GM12878 (cell line): ENCODE data around the gene PTGS1. TPM values are rescaled to one million over a fixed set of nuclear protein-coding genes. Genes with fewer than 3 reads are reported as not detected.

ENCODE experiments used
- ATAC-seq: fragments of 200-7000 bp; cut with Tn5 transposase; 3 replicates; pipeline ENCODE4 v1.9.1; 2020; ENCODE audit warnings: mild to moderate bottlenecking, moderate library complexity
- BruUV-seq: library from RNA; stranded (reverse); fragments of 400-500 nt; replicated peaks from 2 replicates; lab custom pipeline; 2021; lab: Mats Ljungman, UMichigan
- CTCF ChIA-PET: fragments of 300-600 bp; sonication (Branson Sonifier 250); formaldehyde crosslinking; extraction: SDS; loops from one replicate; lab custom pipeline; 2021; ENCODE audit warnings: inconsistent platforms; lab: Yijun Ruan, JAX
- POLR2A ChIA-PET: fragments of 350-600 bp; formaldehyde crosslinking; extraction: SDS; loops from one replicate; lab custom pipeline; 2021; ENCODE audit warnings: inconsistent platforms; lab: Charles Lee
- RAD21 ChIA-PET: fragments of 300-600 bp; sonication (Branson Sonifier 250); formaldehyde crosslinking; loops from one replicate; lab custom pipeline; 2023; ENCODE audit warnings: antibody characterized with exemption; ENCODE audit not compliant: unreplicated experiment; lab: Charles Lee
- SMC1A ChIA-PET: fragments of 300-600 bp; sonication (Branson Sonifier 250); formaldehyde crosslinking; loops from one replicate; lab custom pipeline; 2023; ENCODE audit not compliant: unreplicated experiment, uncharacterized antibody; lab: Charles Lee
- DNase-seq: peaks from one replicate; pipeline ENCODE4 v3.0.0-alpha.2; 2011; ENCODE audit warnings: low read depth, low spot score
- FAIRE-seq: peaks from 3 replicates; lab custom pipeline; 2011; peaks lifted over from hg19 to GRCh38; lab: Jason Lieb, UNC
- H2AFZ ChIP-seq: 2 replicates; pipeline ENCODE4 v1.6.0; 2011; ENCODE audit warnings: low read depth, low read length, control low read depth; ENCODE audit not compliant: control insufficient read depth
- H3K27ac ChIP-seq: 2 replicates; pipeline ENCODE4 v1.5.1; 2011; ENCODE audit warnings: control low read depth; ENCODE audit not compliant: control insufficient read depth, insufficient read depth
- H3K27me3 ChIP-seq, 2 experiments: replicated peaks in 1 of 2; 2 replicates each; pipeline versions ENCODE4 v1.6.0 to v1.6.1; 2011; ENCODE audit warnings: low read length in 1 of 2; ENCODE audit not compliant: control insufficient read depth in 2 of 2, insufficient read depth in 2 of 2
- H3K36me3 ChIP-seq, 2 experiments: 2 replicates each; pipeline ENCODE4 v1.5.1; 2011; ENCODE audit warnings: low read length in 1 of 2; ENCODE audit not compliant: control insufficient read depth in 2 of 2, insufficient read depth in 2 of 2
- H3K4me1 ChIP-seq: 2 replicates; pipeline ENCODE4 v1.6.1; 2011; ENCODE audit warnings: mild to moderate bottlenecking, low read length, moderate library complexity, mixed read lengths; ENCODE audit not compliant: control insufficient read depth, insufficient read depth
- H3K4me2 ChIP-seq: 2 replicates; pipeline ENCODE4 v1.6.0; 2011; ENCODE audit warnings: control low read depth; ENCODE audit not compliant: control insufficient read depth, insufficient read depth
- H3K4me3 ChIP-seq: fragments of 200-600 bp; sonication (generic); 2 replicates; pipeline ENCODE4 v1.5.1; 2016
- H3K79me2 ChIP-seq: 2 replicates; pipeline ENCODE4 v1.6.0; 2011; ENCODE audit warnings: low read length; ENCODE audit not compliant: control insufficient read depth, insufficient read depth
- H3K9ac ChIP-seq: 2 replicates; pipeline ENCODE4 v1.8.0; 2011; ENCODE audit warnings: low read length, control low read depth, mixed read lengths; ENCODE audit not compliant: control insufficient read depth, insufficient read depth
- H3K9me3 ChIP-seq: replicated peaks from 3 replicates; pipeline ENCODE4 v1.5.1; 2011; ENCODE audit warnings: mild to moderate bottlenecking, low read length; ENCODE audit not compliant: control insufficient read depth, insufficient read depth
- H4K20me1 ChIP-seq: 2 replicates; pipeline ENCODE4 v1.6.0; 2011; ENCODE audit not compliant: control insufficient read depth, insufficient read depth
- CBX3 ChIP-seq: fragments of 200-600 bp; sonication (generic); IDR thresholded peaks from 2 replicates; pipeline ENCODE4 v1.6.1; 2016; ENCODE audit warnings: low read depth, borderline replicate concordance
- ESRRA ChIP-seq: IDR thresholded peaks from 2 replicates; pipeline ENCODE4 v1.6.1; 2012; ENCODE audit warnings: mild to moderate bottlenecking, low read length, improper control_type of control experiment
- IKZF1 ChIP-seq: fragments of 450-650 bp; conservative IDR thresholded peaks from 2 replicates; pipeline ENCODE4 v1.6.1; 2017; ENCODE audit warnings: antibody characterized with exemption, mild to moderate bottlenecking
- KDM1A ChIP-seq: fragments of 200-600 bp; sonication (generic); IDR thresholded peaks from 2 replicates; pipeline ENCODE4 v1.6.1; 2016; ENCODE audit warnings: borderline replicate concordance
- NFYA ChIP-seq: IDR thresholded peaks from 2 replicates; pipeline ENCODE4 v1.6.1; 2011; ENCODE audit warnings: low read depth, mild to moderate bottlenecking, low read length, improper control_type of control experiment, borderline replicate concordance
- RB1 ChIP-seq: fragments of 450-650 bp; formaldehyde crosslinking; IDR thresholded peaks from 2 replicates; pipeline ENCODE4 v1.6.1; 2017; ENCODE audit warnings: mild to moderate bottlenecking, borderline replicate concordance
- RFX5 ChIP-seq: IDR thresholded peaks from 2 replicates; pipeline ENCODE4 v1.6.1; 2011; ENCODE audit warnings: low read depth, low read length, improper control_type of control experiment
- RUNX3 ChIP-seq: IDR thresholded peaks from 2 replicates; pipeline ENCODE4 v1.6.1; 2012; ENCODE audit warnings: low read length, inconsistent platforms
- SMARCA5 ChIP-seq: fragments of 450-650 bp; IDR thresholded peaks from 2 replicates; pipeline ENCODE4 v1.6.1; 2017; ENCODE audit warnings: mild to moderate bottlenecking
- SP1 ChIP-seq: IDR thresholded peaks from one replicate; pipeline ENCODE4 v1.6.1; 2011; ENCODE audit warnings: low read depth, low read length
- SREBF1 ChIP-seq: IDR thresholded peaks from 2 replicates; pipeline ENCODE4 v1.6.1; 2012; ENCODE audit warnings: mild to moderate bottlenecking, low read length
- TCF12 ChIP-seq: IDR thresholded peaks from 2 replicates; pipeline ENCODE4 v1.6.1; 2011; ENCODE audit warnings: low read depth, mild to moderate bottlenecking, low read length
- WGBS: methylation state at CpG from one replicate; pipeline ENCODE4 v1.1.6; 2016; ENCODE audit warnings: low lambda C conversion rate; ENCODE audit not compliant: insufficient replicate concordance, insufficient coverage; ENCODE audit errors: missing lambda C conversion rate; 5-methylcytosine and 5-hydroxymethylcytosine counted together
- in situ Hi-C: fragments of 300-500 bp; cut with MboI; formaldehyde crosslinking; loops from 9 replicates; pipeline ENCODE4 v1.14.3; 2018; ENCODE audit warnings: mixed read lengths
- intact Hi-C: fragments of 100-400 bp; cut with micrococcal nuclease; formaldehyde crosslinking; loops from one replicate; pipeline ENCODE4 v1.14.2; 2022; ENCODE audit not compliant: unreplicated experiment
- polyA plus RNA-seq, 11 experiments: library from polyadenylated mRNA; depleted of rRNA in 4 of 11; unstranded in 6 of 11; stranded (reverse) in 5 of 11; fragments of >200 nt; fragmentation: Nextera tagmentation in 4 of 11; fragmentation: Illumina TruSeq in 1 of 11; extraction: Ambion mirVana in 4 of 11; extraction: Trizol in 1 of 11; gene quantifications; 1 replicate in 1 of 11; 2 replicates in 10 of 11; pipeline versions ENCODE4 v1.2.1 to v1.2.3, GENCODE V29; 2011 to 2016; ENCODE audit warnings: inconsistent platforms in 2 of 11, missing spikeins in 2 of 11, low read depth in 1 of 11
- total RNA-seq, 4 experiments: library from RNA; depleted of rRNA in 3 of 4; stranded (reverse); fragments of >200 nt in 3 of 4; fragmentation: Illumina TruSeq in 1 of 4; extraction: Trizol in 1 of 4; gene quantifications; 2 replicates each; pipeline versions ENCODE4 v1.2.1 to v1.2.3, GENCODE V29; 2013 to 2021
- TF ChIP-seq, protein P1 (sequence below): fragments of 450-650 bp; IDR thresholded peaks from 2 replicates; pipeline ENCODE4 v1.6.1; 2014; ENCODE audit warnings: mild to moderate bottlenecking
- TF ChIP-seq, protein P2 (sequence below): fragments of 450-650 bp; IDR thresholded peaks from 2 replicates; pipeline ENCODE4 v1.6.1; 2017; ENCODE audit warnings: antibody characterized with exemption, mild to moderate bottlenecking, moderate library complexity
- TF ChIP-seq, protein P3 (sequence below): IDR thresholded peaks from 2 replicates; pipeline ENCODE4 v1.6.1; 2011; ENCODE audit warnings: borderline replicate concordance, low read depth, mild to moderate bottlenecking, moderate library complexity, mixed read lengths, low read length; ENCODE audit not compliant: insufficient read depth; ENCODE audit errors: extremely low read length

Gene PTGS1
- total and polyA plus RNA-seq, 10 of the 15 experiments (the other 5 are each of a cell fraction or from before 2014, with no cell fraction given): 0.16 to 2.8 (median 0.96) TPM

DNA sequence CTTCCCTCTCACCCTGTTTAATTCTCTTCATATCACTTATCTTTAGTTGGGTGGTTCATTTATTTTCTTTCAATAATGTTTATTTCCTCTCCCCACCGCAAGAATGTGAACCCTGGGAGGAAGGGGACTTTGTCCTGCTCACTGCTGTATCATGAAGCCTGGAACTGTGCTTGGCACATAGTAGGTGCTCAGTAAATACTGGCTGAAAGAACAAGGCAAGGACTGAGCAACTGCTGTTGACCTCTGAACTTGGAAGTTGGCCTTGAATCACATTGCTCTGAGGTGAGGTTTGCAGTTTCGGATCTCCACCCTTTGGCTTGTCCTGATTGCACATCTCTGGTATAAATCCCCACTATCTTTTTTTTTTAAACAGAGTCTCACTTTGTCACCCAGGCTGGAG is 22.0 kb upstream of the PTGS1 start:
- H3K4me1 ChIP-seq: no peaks in the 10 kb centered on the region; the same call in 1 of the 2 replicates
- POLR2A ChIA-PET: no interaction called here
- DNase-seq: no peak
- RAD21 ChIA-PET: interaction anchor here (0.9 kb wide), 1 partner anchor 224 kb away, joined by 3 read pairs; no protein-coding TSS in a partner anchor
- ATAC-seq: no peak
- H3K79me2 ChIP-seq: no peaks in the 10 kb centered on the region
- CTCF ChIA-PET: interaction anchor here (0.6 to 8.2 kb wide), 3 partner anchors 227 to 250 kb away, joined by 3 to 190 read pairs (median 74); no protein-coding TSS in a partner anchor
- no peaks in the 10 kb centered on the region for H3K9me3 ChIP-seq
- peaks cover 2 to 8% of the 10 kb centered on the region in 2 experiments; a peak in 2 of 4 replicates for H3K27me3 ChIP-seq
- H2AFZ ChIP-seq: no peak overlapping the region
- in situ Hi-C loops (no loop called here), intact Hi-C loops (no loop called here)
- H3K27ac ChIP-seq: no peak overlapping the region
- TF ChIP-seq SREBF1 (no peak), IKZF1 (no peak), NFYA (no peak), CBX3 (no peak), TCF12 (no peak), RB1 (no peak), SP1 (no peak), RFX5 (no peak), ESRRA (no peak), RUNX3 (no peak), SMARCA5 (no peak), KDM1A (no peak)
- TF ChIP-seq, protein P1, sequence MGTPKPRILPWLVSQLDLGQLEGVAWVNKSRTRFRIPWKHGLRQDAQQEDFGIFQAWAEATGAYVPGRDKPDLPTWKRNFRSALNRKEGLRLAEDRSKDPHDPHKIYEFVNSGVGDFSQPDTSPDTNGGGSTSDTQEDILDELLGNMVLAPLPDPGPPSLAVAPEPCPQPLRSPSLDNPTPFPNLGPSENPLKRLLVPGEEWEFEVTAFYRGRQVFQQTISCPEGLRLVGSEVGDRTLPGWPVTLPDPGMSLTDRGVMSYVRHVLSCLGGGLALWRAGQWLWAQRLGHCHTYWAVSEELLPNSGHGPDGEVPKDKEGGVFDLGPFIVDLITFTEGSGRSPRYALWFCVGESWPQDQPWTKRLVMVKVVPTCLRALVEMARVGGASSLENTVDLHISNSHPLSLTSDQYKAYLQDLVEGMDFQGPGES: no peak
- TF ChIP-seq, protein P2, sequence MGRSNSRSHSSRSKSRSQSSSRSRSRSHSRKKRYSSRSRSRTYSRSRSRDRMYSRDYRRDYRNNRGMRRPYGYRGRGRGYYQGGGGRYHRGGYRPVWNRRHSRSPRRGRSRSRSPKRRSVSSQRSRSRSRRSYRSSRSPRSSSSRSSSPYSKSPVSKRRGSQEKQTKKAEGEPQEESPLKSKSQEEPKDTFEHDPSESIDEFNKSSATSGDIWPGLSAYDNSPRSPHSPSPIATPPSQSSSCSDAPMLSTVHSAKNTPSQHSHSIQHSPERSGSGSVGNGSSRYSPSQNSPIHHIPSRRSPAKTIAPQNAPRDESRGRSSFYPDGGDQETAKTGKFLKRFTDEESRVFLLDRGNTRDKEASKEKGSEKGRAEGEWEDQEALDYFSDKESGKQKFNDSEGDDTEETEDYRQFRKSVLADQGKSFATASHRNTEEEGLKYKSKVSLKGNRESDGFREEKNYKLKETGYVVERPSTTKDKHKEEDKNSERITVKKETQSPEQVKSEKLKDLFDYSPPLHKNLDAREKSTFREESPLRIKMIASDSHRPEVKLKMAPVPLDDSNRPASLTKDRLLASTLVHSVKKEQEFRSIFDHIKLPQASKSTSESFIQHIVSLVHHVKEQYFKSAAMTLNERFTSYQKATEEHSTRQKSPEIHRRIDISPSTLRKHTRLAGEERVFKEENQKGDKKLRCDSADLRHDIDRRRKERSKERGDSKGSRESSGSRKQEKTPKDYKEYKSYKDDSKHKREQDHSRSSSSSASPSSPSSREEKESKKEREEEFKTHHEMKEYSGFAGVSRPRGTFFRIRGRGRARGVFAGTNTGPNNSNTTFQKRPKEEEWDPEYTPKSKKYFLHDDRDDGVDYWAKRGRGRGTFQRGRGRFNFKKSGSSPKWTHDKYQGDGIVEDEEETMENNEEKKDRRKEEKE: no peak
- TF ChIP-seq, protein P3, sequence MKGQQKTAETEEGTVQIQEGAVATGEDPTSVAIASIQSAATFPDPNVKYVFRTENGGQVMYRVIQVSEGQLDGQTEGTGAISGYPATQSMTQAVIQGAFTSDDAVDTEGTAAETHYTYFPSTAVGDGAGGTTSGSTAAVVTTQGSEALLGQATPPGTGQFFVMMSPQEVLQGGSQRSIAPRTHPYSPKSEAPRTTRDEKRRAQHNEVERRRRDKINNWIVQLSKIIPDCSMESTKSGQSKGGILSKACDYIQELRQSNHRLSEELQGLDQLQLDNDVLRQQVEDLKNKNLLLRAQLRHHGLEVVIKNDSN: no peak
- H3K9ac ChIP-seq: no peak overlapping the region
- no TSS peak for BruUV-seq
- H3K4me3 ChIP-seq: no peak overlapping the region
- no peaks in the 10 kb centered on the region for H3K36me3 ChIP-seq
- no peak overlapping the region for H3K4me2 ChIP-seq
- SMC1A ChIA-PET: no interaction called here
- H4K20me1 ChIP-seq: no peaks in the 10 kb centered on the region
- WGBS: 88% methylated on average over 2 of the region's 2 CpGs
- FAIRE-seq: no peak
